DND-41 (cell line): ENCODE results near the gene ZNF564.

ENCODE experiments used
- CTCF ChIP-seq: IDR thresholded peaks from 2 replicates; pipeline ENCODE4 v1.5.1; 2012; ENCODE audit warnings: borderline replicate concordance, low read length, moderate library complexity, mild to moderate bottlenecking; ENCODE audit not compliant: poor library complexity, severe bottlenecking; ENCODE audit errors: extremely low read depth
- EZH2 ChIP-seq: IDR thresholded peaks from 3 replicates; pipeline ENCODE4 v1.6.1; 2012; ENCODE audit warnings: borderline replicate concordance, low read depth, mild to moderate bottlenecking, moderate library complexity, low read length, inconsistent platforms; ENCODE audit not compliant: severe bottlenecking

GRCh38 chr19:12527034-12527836 is 24.0 kb downstream of the ZNF564 start:
- no peak for TF ChIP-seq CTCF
- TF ChIP-seq EZH2: no peak
